Inflammatory macrophage (primary cell): Measurements from ENCODE around the gene PTX4.
"Not testable (repeated sequence)": the region's sequence is repeated elsewhere in the genome, so short reads cannot be mapped to it uniquely, and the experiment has no call there.

ENCODE experiments used
- DNase-seq, 2 donors: peaks; one replicate each; pipeline ENCODE4 v3.0.0-alpha.2; 2020 to 2022

Gene PTX4

GRCh38 chr16:1443403-1443973 lies 45.3 kb downstream of the PTX4 start:
- no peak for DNase-seq

- DNase-seq = no peak
Observed at GRCh38 chr16:1442697-1443096, 46.0 kb downstream of the PTX4 start.

GRCh38 chr16:1441391-1441829 lies 47.3 kb downstream of the PTX4 start:
- no peak for DNase-seq

- DNase-seq = not testable (repeated sequence)
Observed at GRCh38 chr16:1439699-1440074, 49.1 kb downstream of the PTX4 start.

GRCh38 chr16:1439058-1439698 lies 49.6 kb downstream of the PTX4 start:
- DNase-seq = no peak

- DNase-seq = no peak
Observed at GRCh38 chr16:1438229-1439057, 50.3 kb downstream of the PTX4 start.

GRCh38 chr16:1437606-1438005 lies 51.1 kb downstream of the PTX4 start:
- DNase-seq = no peak

- no peak for DNase-seq
Observed at GRCh38 chr16:1436731-1437355, 51.9 kb downstream of the PTX4 start.

GRCh38 chr16:1435921-1436697 lies 52.6 kb downstream of the PTX4 start:
- no peak for DNase-seq
